ENCODE measurements around the gene ADCY10. TPM values are rescaled to one million over a fixed set of nuclear protein-coding genes. Genes with fewer than 3 reads are reported as not detected.

ADCY10 gene
- total RNA-seq, 1 experiment from 2014 or later, result 0.10 TPM

- ChIA-PET CTCF (no interaction called here), POLR2A (no interaction called here)
- TF ChIP-seq TCF7L2 (IDR thresholded peaks at IDR 0.05; ENCODE audit: low read depth, low read length) (no peak), CTCF (IDR thresholded peaks at IDR 0.05) (peak; percentile 37; the same call in 1 of the 2 replicates)
- TF ChIP-seq, protein P1, sequence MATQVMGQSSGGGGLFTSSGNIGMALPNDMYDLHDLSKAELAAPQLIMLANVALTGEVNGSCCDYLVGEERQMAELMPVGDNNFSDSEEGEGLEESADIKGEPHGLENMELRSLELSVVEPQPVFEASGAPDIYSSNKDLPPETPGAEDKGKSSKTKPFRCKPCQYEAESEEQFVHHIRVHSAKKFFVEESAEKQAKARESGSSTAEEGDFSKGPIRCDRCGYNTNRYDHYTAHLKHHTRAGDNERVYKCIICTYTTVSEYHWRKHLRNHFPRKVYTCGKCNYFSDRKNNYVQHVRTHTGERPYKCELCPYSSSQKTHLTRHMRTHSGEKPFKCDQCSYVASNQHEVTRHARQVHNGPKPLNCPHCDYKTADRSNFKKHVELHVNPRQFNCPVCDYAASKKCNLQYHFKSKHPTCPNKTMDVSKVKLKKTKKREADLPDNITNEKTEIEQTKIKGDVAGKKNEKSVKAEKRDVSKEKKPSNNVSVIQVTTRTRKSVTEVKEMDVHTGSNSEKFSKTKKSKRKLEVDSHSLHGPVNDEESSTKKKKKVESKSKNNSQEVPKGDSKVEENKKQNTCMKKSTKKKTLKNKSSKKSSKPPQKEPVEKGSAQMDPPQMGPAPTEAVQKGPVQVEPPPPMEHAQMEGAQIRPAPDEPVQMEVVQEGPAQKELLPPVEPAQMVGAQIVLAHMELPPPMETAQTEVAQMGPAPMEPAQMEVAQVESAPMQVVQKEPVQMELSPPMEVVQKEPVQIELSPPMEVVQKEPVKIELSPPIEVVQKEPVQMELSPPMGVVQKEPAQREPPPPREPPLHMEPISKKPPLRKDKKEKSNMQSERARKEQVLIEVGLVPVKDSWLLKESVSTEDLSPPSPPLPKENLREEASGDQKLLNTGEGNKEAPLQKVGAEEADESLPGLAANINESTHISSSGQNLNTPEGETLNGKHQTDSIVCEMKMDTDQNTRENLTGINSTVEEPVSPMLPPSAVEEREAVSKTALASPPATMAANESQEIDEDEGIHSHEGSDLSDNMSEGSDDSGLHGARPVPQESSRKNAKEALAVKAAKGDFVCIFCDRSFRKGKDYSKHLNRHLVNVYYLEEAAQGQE (IDR thresholded peaks at IDR 0.05; ENCODE audit: insufficient read depth in 1 of 2, low read depth in 2 of 2, low read length in 1 of 2), result no peak
- Histone ChIP-seq H3K9me3 (ENCODE audit: control insufficient read depth, insufficient read depth, low read depth, low read length) (no peaks in the 10 kb centered on the region), H3K27me3 (ENCODE audit: control insufficient read depth, insufficient read depth, low read length) (no peaks in the 10 kb centered on the region), H3K4me1 (ENCODE audit: control insufficient read depth, insufficient read depth, low read length) (peaks cover 41% of the 10 kb centered on the region), H3K27ac (ENCODE audit: low read length) (peak overlapping the region; percentile 92; the same call in 1 of the 2 replicates), H3K4me3 (ENCODE audit: low read depth in 2 of 2, low read length in 2 of 2) (no peak overlapping the region), H3K36me3 (ENCODE audit: control insufficient read depth, insufficient read depth, low read length) (no peaks in the 10 kb centered on the region; the same call in 1 of the 2 replicates)
- no TSS peak for BruUV-seq (replicated peaks)
- no peak for DNase-seq (ENCODE audit: low read depth, low spot score)
- peak; percentile 59; the same call in 1 of the 2 replicates for ATAC-seq
- in situ Hi-C loops (cut with HindIII; ENCODE audit: low pct_unique_long_range_greater_than_20kb, low sequenced_read_pairs), result no loop called here
- intact Hi-C loops (cut with micrococcal nuclease; ENCODE audit: unreplicated experiment), result loop anchor here (5.0 kb wide), 1 partner anchor 204 kb away; the partner anchor contains the start of gene MPZL1
Measured at GRCh38 chr1:167926486-167926997, 12.6 kb upstream of the ADCY10 start.

GRCh38 chr1:167924543-167925231, 10.8 kb upstream of the ADCY10 start:
- ATAC-seq (no peak), DNase-seq (ENCODE audit: low read depth, low spot score) (no peak)
- Histone ChIP-seq H3K4me1 (ENCODE audit: control insufficient read depth, insufficient read depth, low read length) (peaks cover 29% of the 10 kb centered on the region), H3K4me3 (ENCODE audit: low read depth in 2 of 2, low read length in 2 of 2) (no peak overlapping the region), H3K27me3 (ENCODE audit: control insufficient read depth, insufficient read depth, low read length) (no peaks in the 10 kb centered on the region), H3K36me3 (ENCODE audit: control insufficient read depth, insufficient read depth, low read length) (no peaks in the 10 kb centered on the region; the same call in 1 of the 2 replicates), H3K9me3 (ENCODE audit: control insufficient read depth, insufficient read depth, low read depth, low read length) (no peaks in the 10 kb centered on the region), H3K27ac (ENCODE audit: low read length) (no peak overlapping the region)
- no peak for TF ChIP-seq SIN3A (IDR thresholded peaks at IDR 0.05; ENCODE audit: borderline replicate concordance, insufficient read depth, low read depth, low read length)
- TF ChIP-seq TCF7L2 (IDR thresholded peaks at IDR 0.05; ENCODE audit: low read depth, low read length), result no peak
- no peak for TF ChIP-seq CTCF (IDR thresholded peaks at IDR 0.05)
- TF ChIP-seq, protein P1 (IDR thresholded peaks at IDR 0.05; ENCODE audit: insufficient read depth in 1 of 2, low read depth in 2 of 2, low read length in 1 of 2), result no peak
- TF ChIP-seq POLR2AphosphoS5 (IDR thresholded peaks at IDR 0.05; ENCODE audit: low read depth, low read length), result no peak
- intact Hi-C loops (cut with micrococcal nuclease; ENCODE audit: unreplicated experiment), result loop anchor here (5.0 kb wide), 1 partner anchor 202 kb away; the partner anchor contains the start of gene MPZL1
- CTCF ChIA-PET, result no interaction called here
- POLR2A ChIA-PET, result no interaction called here
- BruUV-seq (replicated peaks), result no TSS peak
- in situ Hi-C loops (cut with HindIII; ENCODE audit: low pct_unique_long_range_greater_than_20kb, low sequenced_read_pairs), result no loop called here
